SU-DHL-6 (cell line): ENCODE data around the gene INPP4A.

ENCODE experiments used
- H2AFZ ChIP-seq: fragments of 200-600 bp; sonication (generic); 2 replicates; pipeline ENCODE4 v1.6.1; 2014; ENCODE audit warnings: low read depth, mild to moderate bottlenecking, moderate library complexity, mixed read lengths, antibody characterized with exemption, low read length; ENCODE audit not compliant: severe bottlenecking
- H3F3A ChIP-seq: fragments of 200-600 bp; shearing (Covaris generic); 2 replicates; pipeline ENCODE4 v1.6.0; 2016; ENCODE audit warnings: antibody characterized with exemption, mild to moderate bottlenecking; ENCODE audit not compliant: insufficient read depth
- H3K27ac ChIP-seq: fragments of 200-600 bp; sonication (generic); 2 replicates; pipeline ENCODE4 v1.5.1; 2016; ENCODE audit warnings: low read depth, mild to moderate bottlenecking, low read length, moderate library complexity, mixed read lengths
- H3K27me3 ChIP-seq: fragments of 200-600 bp; sonication (generic), shearing (Covaris generic); 2 replicates; pipeline ENCODE4 v1.6.0; 2014; ENCODE audit warnings: mild to moderate bottlenecking, low read length
- H3K36me3 ChIP-seq: fragments of 200-600 bp; sonication (generic); 2 replicates; pipeline ENCODE4 v1.6.1; 2014; ENCODE audit warnings: mild to moderate bottlenecking, low read length, mixed read lengths
- H3K4me2 ChIP-seq: fragments of 300-600, 200-600 bp; shearing (Covaris generic), sonication (generic); 2 replicates; pipeline ENCODE4 v1.6.0; 2014; ENCODE audit warnings: low read length, low read depth, mild to moderate bottlenecking; ENCODE audit not compliant: poor library complexity, severe bottlenecking
- H3K4me3 ChIP-seq: fragments of 200-600 bp; sonication (generic); 2 replicates; pipeline ENCODE4 v1.5.1; 2014; ENCODE audit warnings: antibody characterized with exemption, low read length, mild to moderate bottlenecking, mixed read lengths; ENCODE audit not compliant: insufficient read depth, poor library complexity, severe bottlenecking
- H3K79me2 ChIP-seq: fragments of 200-600 bp; sonication (generic); 2 replicates; pipeline ENCODE4 v1.6.1; 2014; ENCODE audit warnings: mild to moderate bottlenecking, low read length, moderate library complexity; ENCODE audit not compliant: insufficient read depth
- H3K9ac ChIP-seq: fragments of 200-600 bp; sonication (generic); 2 replicates; pipeline ENCODE4 v1.7.0; 2014; ENCODE audit warnings: mild to moderate bottlenecking, low read length
- H3K9me2 ChIP-seq: fragments of 200-600 bp; sonication (generic); replicated peaks from 2 replicates; pipeline ENCODE4 v1.6.1; 2014; ENCODE audit warnings: low read length; ENCODE audit not compliant: insufficient read depth
- H3K9me3 ChIP-seq: fragments of 200-600 bp; sonication (generic); 2 replicates; pipeline ENCODE4 v1.6.1; 2014; ENCODE audit warnings: low read length, mixed read lengths; ENCODE audit not compliant: insufficient read depth
- H4K20me1 ChIP-seq: fragments of 200-600 bp; sonication (generic); 2 replicates; pipeline ENCODE4 v1.6.1; 2014; ENCODE audit warnings: low read depth, mild to moderate bottlenecking, antibody characterized with exemption, low read length, moderate library complexity, mixed read lengths
- CTCF ChIP-seq: fragments of 200-600 bp; sonication (generic); IDR thresholded peaks from one replicate; pipeline ENCODE4 v1.5.1; 2017; ENCODE audit warnings: antibody characterized with exemption, mild to moderate bottlenecking, low read length, moderate library complexity; ENCODE audit not compliant: insufficient read depth, poor library complexity, severe bottlenecking
- EZH2phosphoT487 ChIP-seq: fragments of 200-600 bp; sonication (generic), shearing (Covaris generic); conservative IDR thresholded peaks from 2 replicates; pipeline ENCODE4 v1.6.1; 2018; ENCODE audit warnings: mild to moderate bottlenecking, antibody characterized with exemption, low read length, moderate library complexity, mixed read lengths

The INPP4A gene

DNA sequence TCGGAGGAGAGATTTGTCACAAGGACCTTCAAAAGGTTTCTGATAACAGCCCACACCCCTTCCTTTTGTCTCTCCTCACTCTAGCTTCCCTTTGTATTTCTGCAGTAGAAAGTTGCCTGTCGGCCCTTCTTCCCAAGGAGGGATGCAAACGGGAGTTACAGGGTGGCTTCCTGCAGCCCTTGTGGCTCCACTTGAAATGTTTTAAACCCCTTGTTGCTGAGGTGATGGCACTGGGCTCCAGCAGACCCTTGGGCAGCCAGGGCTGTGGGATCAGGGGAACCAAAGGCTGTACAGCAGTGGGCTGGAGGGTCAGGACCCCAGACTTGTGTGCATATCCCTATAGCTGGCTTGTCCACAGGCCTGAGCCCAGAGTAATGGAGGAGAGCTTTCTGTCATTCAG lies 101.5 kb downstream of the INPP4A start:
- H3K9me3 ChIP-seq, result no peaks in the 10 kb centered on the region
- no peaks in the 10 kb centered on the region for H4K20me1 ChIP-seq
- no peaks in the 10 kb centered on the region for H3K9me2 ChIP-seq
- no peaks in the 10 kb centered on the region for H3K79me2 ChIP-seq
- H3K4me3 ChIP-seq, result no peak overlapping the region
- H3K27ac ChIP-seq, result no peak overlapping the region
- H2AFZ ChIP-seq, result no peak overlapping the region
- no peaks in the 10 kb centered on the region for H3F3A ChIP-seq
- H3K4me2 ChIP-seq, result no peak overlapping the region
- no peak for TF ChIP-seq EZH2phosphoT487
- no peak for TF ChIP-seq CTCF
- H3K27me3 ChIP-seq, result no peaks in the 10 kb centered on the region
- no peak overlapping the region for H3K9ac ChIP-seq
- no peaks in the 10 kb centered on the region for H3K36me3 ChIP-seq

- H3K27ac ChIP-seq, result no peak overlapping the region
- no peaks in the 10 kb centered on the region for H3K36me3 ChIP-seq
Measured at GRCh38 chr2:98547092-98547790, 102.6 kb downstream of the INPP4A start.

GRCh38 chr2:98548920-98549818 lies 104.5 kb downstream of the INPP4A start:
- Histone ChIP-seq H3K9me2 (no peaks in the 10 kb centered on the region), H3K27me3 (no peaks in the 10 kb centered on the region), H4K20me1 (no peaks in the 10 kb centered on the region), H3K9me3 (no peaks in the 10 kb centered on the region), H2AFZ (no peak overlapping the region), H3K27ac (no peak overlapping the region), H3F3A (no peaks in the 10 kb centered on the region), H3K9ac (no peak overlapping the region), H3K4me3 (no peak overlapping the region), H3K79me2 (no peaks in the 10 kb centered on the region), H3K36me3 (no peaks in the 10 kb centered on the region), H3K4me2 (no peak overlapping the region)
- TF ChIP-seq EZH2phosphoT487 (no peak), CTCF (no peak)

More at GRCh38 chr2:98547092-98547790, 102.6 kb downstream of the INPP4A start:
- no peak overlapping the region for H3K4me3 ChIP-seq
- no peak for TF ChIP-seq CTCF
- TF ChIP-seq EZH2phosphoT487, result no peak
- H3K4me2 ChIP-seq, result no peak overlapping the region
- no peaks in the 10 kb centered on the region for H3K27me3 ChIP-seq
- no peaks in the 10 kb centered on the region for H3F3A ChIP-seq
- no peak overlapping the region for H3K9ac ChIP-seq
- no peaks in the 10 kb centered on the region for H3K79me2 ChIP-seq
- H3K9me3 ChIP-seq, result no peaks in the 10 kb centered on the region
- no peaks in the 10 kb centered on the region for H3K9me2 ChIP-seq
- H4K20me1 ChIP-seq, result no peaks in the 10 kb centered on the region
- no peak overlapping the region for H2AFZ ChIP-seq
